Stimulated activated naive B cell treated with anti-CD40 and anti-IgM and Interleukin-4, amounts not matched to agents 10 μg/mL and 1 μg/mL and 100 μg/mL, for 72 hours (primary cell): ENCODE data around the gene FKBP10.
A peak's percentile ranks its signal among the peaks of the same experiment; 100 is the strongest.

Source experiments
- ATAC-seq, 2 donors: fragments of 150-1000 bp; cut with Tn5 transposase; replicated peaks; 2 replicates each; pipeline ENCODE4 v1.10.0; 2021; ENCODE audit warnings: moderate library complexity in 1 of 2
- DNase-seq: peaks from one replicate; pipeline ENCODE4 v3.0.0; 2021
- H3K27ac Mint-ChIP-seq: one replicate; pipeline ENCODE4 v1.8.0; 2022; ENCODE audit warnings: mild to moderate bottlenecking, mixed read lengths
- H3K27me3 Mint-ChIP-seq, 2 donors: one replicate each; pipeline ENCODE4 v1.8.0; 2022; ENCODE audit warnings: mixed read lengths in 2 of 2
- H3K36me3 Mint-ChIP-seq, 2 donors: one replicate each; pipeline ENCODE4 v1.8.0; 2022; ENCODE audit warnings: mixed read lengths in 2 of 2, mild to moderate bottlenecking in 1 of 2
- H3K4me1 Mint-ChIP-seq, 2 donors: one replicate each; pipeline ENCODE4 v1.8.0; 2022; ENCODE audit warnings: mixed read lengths in 2 of 2, mild to moderate bottlenecking in 1 of 2
- H3K4me3 Mint-ChIP-seq, 2 donors: one replicate each; pipeline ENCODE4 v1.8.0; 2022; ENCODE audit warnings: mild to moderate bottlenecking in 2 of 2, mixed read lengths in 2 of 2, moderate library complexity in 1 of 2
- H3K9me3 Mint-ChIP-seq, 2 donors: one replicate each; pipeline ENCODE4 v1.8.0; 2022; ENCODE audit warnings: mixed read lengths in 2 of 2, mild to moderate bottlenecking in 1 of 2

FKBP10 gene

GRCh38 chr17:41792845-41793783 lies 19.7 kb upstream of the FKBP10 start:
- DNase-seq (no peak), ATAC-seq (no peak)
- Mint-ChIP-seq H3K4me1 (peaks cover 0 to 8% of the 10 kb centered on the region in 2 donors), H3K9me3 (no peaks in the 10 kb centered on the region), H3K27me3 (no peaks in the 10 kb centered on the region), H3K27ac (no peak overlapping the region), H3K36me3 (no peaks in the 10 kb centered on the region), H3K4me3 (no peak overlapping the region)

GRCh38 chr17:41793784-41794539 lies 18.8 kb upstream of the FKBP10 start:
- H3K27me3 Mint-ChIP-seq: no peaks in the 10 kb centered on the region
- H3K27ac Mint-ChIP-seq: no peak overlapping the region
- no peak for ATAC-seq
- DNase-seq: no peak
- no peaks in the 10 kb centered on the region for H3K36me3 Mint-ChIP-seq
- H3K4me3 Mint-ChIP-seq: no peak overlapping the region
- H3K9me3 Mint-ChIP-seq: no peaks in the 10 kb centered on the region
- H3K4me1 Mint-ChIP-seq: peaks cover 0 to 4% of the 10 kb centered on the region in 2 donors

GRCh38 chr17:41794540-41794975 lies 18.2 kb upstream of the FKBP10 start:
- no peak for DNase-seq

GRCh38 chr17:41796121-41796895 lies 16.5 kb upstream of the FKBP10 start:
- ATAC-seq (no peak), DNase-seq (no peak)
- H3K36me3 Mint-ChIP-seq: no peaks in the 10 kb centered on the region
- no peak overlapping the region for H3K27ac Mint-ChIP-seq
- no peak overlapping the region for H3K4me3 Mint-ChIP-seq
- H3K9me3 Mint-ChIP-seq: no peaks in the 10 kb centered on the region
- peaks cover 1 to 3% of the 10 kb centered on the region in 2 donors for H3K4me1 Mint-ChIP-seq
- H3K27me3 Mint-ChIP-seq: no peaks in the 10 kb centered on the region

More at GRCh38 chr17:41794540-41794975, 18.2 kb upstream of the FKBP10 start:
- H3K9me3 Mint-ChIP-seq: no peaks in the 10 kb centered on the region
- H3K4me1 Mint-ChIP-seq: peaks cover 0 to 3% of the 10 kb centered on the region in 2 donors
- H3K4me3 Mint-ChIP-seq: no peak overlapping the region
- no peak overlapping the region for H3K27ac Mint-ChIP-seq
- H3K36me3 Mint-ChIP-seq: no peaks in the 10 kb centered on the region
- no peak for ATAC-seq
- no peaks in the 10 kb centered on the region for H3K27me3 Mint-ChIP-seq

GRCh38 chr17:41797377-41797776 lies 15.4 kb upstream of the FKBP10 start:
- no peak for ATAC-seq
- Mint-ChIP-seq H3K27me3 (no peaks in the 10 kb centered on the region), H3K9me3 (no peaks in the 10 kb centered on the region), H3K27ac (no peak overlapping the region), H3K4me3 (no peak overlapping the region), H3K36me3 (no peaks in the 10 kb centered on the region), H3K4me1 (peaks cover 8 to 9% of the 10 kb centered on the region in 2 donors)
- no peak for DNase-seq

- no peaks in the 10 kb centered on the region for H3K36me3 Mint-ChIP-seq
- H3K27me3 Mint-ChIP-seq: no peaks in the 10 kb centered on the region
- peaks cover 14 to 17% of the 10 kb centered on the region in 2 donors for H3K4me1 Mint-ChIP-seq
- no peak for ATAC-seq
- no peak for DNase-seq
- no peak overlapping the region for H3K4me3 Mint-ChIP-seq
- H3K27ac Mint-ChIP-seq: no peak overlapping the region
- no peaks in the 10 kb centered on the region for H3K9me3 Mint-ChIP-seq
Measured at GRCh38 chr17:41799366-41799765, 13.4 kb upstream of the FKBP10 start.

GRCh38 chr17:41800601-41801373 lies 12.0 kb upstream of the FKBP10 start:
- DNase-seq: no peak
- Mint-ChIP-seq H3K4me1 (peaks cover 14 to 17% of the 10 kb centered on the region in 2 donors), H3K9me3 (no peaks in the 10 kb centered on the region), H3K36me3 (no peaks in the 10 kb centered on the region), H3K4me3 (no peak overlapping the region), H3K27me3 (no peaks in the 10 kb centered on the region), H3K27ac (no peak overlapping the region)
- peak; percentile 17 to 29 for ATAC-seq

GRCh38 chr17:41801374-41802271 lies 11.2 kb upstream of the FKBP10 start:
- peak; percentile 45 for DNase-seq
- peaks cover 0 to 5% of the 10 kb centered on the region in 2 donors for H3K27me3 Mint-ChIP-seq
- H3K4me3 Mint-ChIP-seq: no peak overlapping the region
- no peak overlapping the region for H3K27ac Mint-ChIP-seq
- no peaks in the 10 kb centered on the region for H3K36me3 Mint-ChIP-seq
- peaks cover 14 to 17% of the 10 kb centered on the region in 2 donors for H3K4me1 Mint-ChIP-seq
- ATAC-seq: peak; percentile 88
- H3K9me3 Mint-ChIP-seq: no peaks in the 10 kb centered on the region

GRCh38 chr17:41803049-41804020 lies 9.5 kb upstream of the FKBP10 start:
- peak overlapping the region in 1 of 2 donors; percentile 20 for H3K4me3 Mint-ChIP-seq
- H3K27ac Mint-ChIP-seq: no peak overlapping the region
- no peaks in the 10 kb centered on the region for H3K36me3 Mint-ChIP-seq
- peak; percentile 67 to 70 for ATAC-seq
- peaks cover 0 to 10% of the 10 kb centered on the region in 2 donors for H3K27me3 Mint-ChIP-seq
- H3K4me1 Mint-ChIP-seq: peaks cover 14 to 17% of the 10 kb centered on the region in 2 donors
- H3K9me3 Mint-ChIP-seq: no peaks in the 10 kb centered on the region
- DNase-seq: no peak

GRCh38 chr17:41806685-41807445 lies 5.9 kb upstream of the FKBP10 start:
- peaks cover 8 to 27% of the 10 kb centered on the region in 2 donors for H3K27me3 Mint-ChIP-seq
- no peak overlapping the region for H3K27ac Mint-ChIP-seq
- H3K4me3 Mint-ChIP-seq: no peak overlapping the region
- DNase-seq: no peak
- H3K4me1 Mint-ChIP-seq: peaks cover 13 to 18% of the 10 kb centered on the region in 2 donors
- no peaks in the 10 kb centered on the region for H3K36me3 Mint-ChIP-seq
- no peaks in the 10 kb centered on the region for H3K9me3 Mint-ChIP-seq
- ATAC-seq: no peak
